ENCODE measurements around the gene B3GALT4.

The B3GALT4 gene

DNA sequence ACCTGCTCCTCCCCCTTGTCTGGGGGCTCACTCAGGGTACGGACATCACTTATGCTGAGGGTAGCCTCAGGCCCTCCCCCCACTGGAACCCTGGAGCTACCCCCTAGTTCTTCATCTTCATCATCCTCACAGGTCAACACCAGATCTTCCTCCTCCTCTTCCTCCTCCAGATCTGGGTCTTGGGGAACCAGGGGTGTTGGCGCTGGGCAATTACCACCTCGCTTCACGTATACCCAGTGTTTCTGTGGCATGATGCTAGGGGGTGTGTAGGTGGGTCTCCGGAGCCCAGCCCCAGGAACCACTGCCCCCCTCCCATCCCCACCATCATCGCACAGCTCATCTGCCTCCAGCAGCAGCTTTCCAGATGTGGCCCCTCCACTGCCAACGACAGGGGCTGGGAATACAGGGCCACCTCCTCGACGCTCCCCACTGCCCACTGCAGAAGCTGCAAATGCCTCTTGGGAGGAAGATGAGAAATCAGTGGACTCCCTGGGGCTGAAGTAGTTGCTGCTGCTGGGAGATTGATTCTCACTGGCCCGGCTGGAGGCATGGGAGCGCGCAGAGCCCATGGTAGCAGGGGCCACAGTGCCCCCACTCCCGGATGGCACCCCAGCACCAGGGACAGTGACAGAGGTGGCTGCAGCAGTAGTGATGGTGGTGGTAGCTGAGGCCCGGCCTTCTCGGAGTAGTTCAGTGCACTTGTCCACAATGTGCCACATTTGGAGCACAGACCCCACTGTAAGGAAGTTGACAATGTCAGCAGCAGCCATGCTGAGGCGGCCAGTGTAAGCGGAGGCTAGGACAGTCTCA is 39.1 kb downstream of the B3GALT4 start:
- no peak for DNase-seq (ENCODE audit: low read depth)

DNA sequence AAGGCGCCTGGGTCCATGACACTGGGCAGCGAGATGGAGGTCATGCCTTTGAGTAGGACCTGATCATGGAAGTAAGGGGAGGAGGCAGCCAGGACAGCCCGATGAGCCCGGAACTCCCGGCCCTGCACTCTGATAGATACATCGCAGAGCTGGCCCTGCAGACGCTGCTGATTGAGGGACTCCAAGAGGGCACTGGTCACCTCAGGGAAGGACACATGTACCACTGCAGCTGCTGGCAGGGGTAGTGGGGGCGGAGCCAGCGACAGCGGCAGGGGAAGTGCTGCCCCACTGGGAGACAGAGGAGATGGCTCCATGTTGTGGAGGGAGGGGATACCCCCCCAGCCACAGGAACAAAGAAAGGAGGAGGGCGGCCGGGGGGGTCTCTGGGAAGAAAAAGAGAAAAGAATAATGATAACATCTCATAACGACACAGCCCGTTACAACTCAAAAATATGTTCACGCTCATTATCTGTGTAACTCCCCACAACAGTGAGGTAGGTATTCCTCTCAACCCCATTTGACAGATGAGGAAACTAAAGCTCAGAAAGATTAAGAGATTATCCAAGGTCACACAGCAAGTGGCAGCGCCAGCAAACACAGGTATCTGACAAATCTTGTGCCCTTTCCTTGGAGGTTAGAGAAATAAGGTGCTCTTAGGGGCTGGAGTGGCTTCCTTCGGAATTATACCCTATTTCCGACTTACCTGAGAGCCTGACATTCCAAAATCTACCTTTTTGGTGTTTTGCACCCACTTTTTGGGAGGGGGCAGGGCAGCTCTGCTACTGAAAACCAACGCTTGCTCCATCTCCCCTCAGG is 39.9 kb downstream of the B3GALT4 start:
- DNase-seq (ENCODE audit: low read depth): no peak

DNA sequence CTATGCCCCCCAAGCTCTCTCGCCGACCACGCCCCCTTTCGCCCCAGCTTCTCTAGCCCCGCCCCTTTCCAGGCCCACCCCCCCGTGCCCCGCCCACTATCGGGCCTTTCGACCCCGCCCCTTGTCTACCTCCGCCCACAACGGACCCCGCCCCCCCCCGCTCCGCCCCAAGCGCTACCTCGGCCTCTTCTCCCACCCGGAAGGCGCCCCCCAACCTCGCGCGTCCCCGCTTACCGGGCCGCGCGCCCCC is 40.4 kb downstream of the B3GALT4 start:
- no peak for DNase-seq (ENCODE audit: low read depth)

DNA sequence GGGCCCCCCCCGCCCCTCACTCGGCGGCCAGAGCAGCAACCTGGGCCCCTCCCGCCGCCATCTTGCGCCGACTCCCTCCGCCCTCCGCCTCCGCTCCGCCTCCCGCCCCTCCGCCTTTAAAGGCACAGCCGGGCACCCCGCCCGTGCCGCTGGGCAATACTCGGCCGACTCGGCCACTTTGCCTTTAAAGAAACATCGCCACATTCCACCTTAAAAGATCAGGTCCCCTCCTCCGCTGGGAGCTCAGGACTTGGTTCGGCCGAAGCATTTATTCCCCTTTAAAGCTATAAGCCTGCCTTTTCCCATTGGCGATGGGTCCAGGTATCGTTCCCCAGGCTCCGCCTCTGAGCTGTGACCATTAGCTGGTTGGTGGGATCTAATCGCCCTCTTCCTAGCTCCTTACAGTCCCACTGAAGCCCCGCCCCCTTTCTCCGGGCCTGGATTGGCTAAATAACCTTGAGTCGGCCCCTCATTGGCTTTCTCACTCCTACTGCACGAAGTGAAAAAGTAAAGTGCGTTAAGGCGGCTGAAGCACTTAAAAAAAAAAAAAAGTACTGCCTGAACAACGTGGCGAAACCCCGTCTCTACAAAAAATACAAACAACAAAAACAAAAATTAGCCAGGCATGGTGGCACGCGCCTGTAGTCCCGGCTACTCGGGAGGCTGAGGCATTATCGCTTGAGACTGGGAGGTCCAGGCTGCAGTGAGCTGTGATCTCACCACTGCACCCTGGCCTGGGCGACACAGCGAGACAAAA is 40.9 kb downstream of the B3GALT4 start, which contains the start of gene ZBTB22:
TSS of gene ZBTB22 (minus strand) at position 76 of the 757 bp plus-strand sequence. CDS start 828 bp downstream, outside the sequence.
- DNase-seq (ENCODE audit: low read depth): peak; percentile 100

DNA sequence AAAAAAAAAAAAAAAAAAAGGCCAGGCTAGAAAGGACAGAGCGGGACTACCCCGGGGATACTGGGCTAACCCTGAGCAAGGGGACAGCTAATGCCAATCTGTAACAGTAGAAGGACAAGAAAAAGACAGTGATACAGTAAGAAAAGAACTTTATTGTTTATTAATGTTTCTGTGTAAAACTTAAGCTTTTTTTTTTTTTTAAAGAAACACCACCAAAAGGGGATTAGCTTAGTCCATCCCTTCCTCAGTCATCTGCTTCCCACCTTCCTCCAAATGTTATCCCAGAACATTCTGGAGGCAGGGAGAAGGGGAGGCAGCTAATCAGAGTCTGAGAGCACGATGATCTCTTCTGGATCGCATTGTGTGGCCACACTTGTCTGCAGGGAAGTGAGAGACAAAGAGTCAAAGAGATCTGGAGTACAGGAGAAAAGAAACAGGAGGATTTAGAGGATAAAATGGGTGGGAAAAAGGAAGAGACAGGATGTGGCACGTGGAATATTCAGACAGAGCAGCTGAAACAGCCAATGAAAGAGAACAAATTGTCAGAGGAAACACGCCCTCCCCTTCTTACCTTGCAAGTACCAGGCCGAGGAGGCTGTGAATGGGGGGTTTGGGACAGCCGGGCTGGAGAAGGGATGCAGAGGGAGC is 41.6 kb downstream of the B3GALT4 start:
- DNase-seq (ENCODE audit: low read depth): no peak

DNA sequence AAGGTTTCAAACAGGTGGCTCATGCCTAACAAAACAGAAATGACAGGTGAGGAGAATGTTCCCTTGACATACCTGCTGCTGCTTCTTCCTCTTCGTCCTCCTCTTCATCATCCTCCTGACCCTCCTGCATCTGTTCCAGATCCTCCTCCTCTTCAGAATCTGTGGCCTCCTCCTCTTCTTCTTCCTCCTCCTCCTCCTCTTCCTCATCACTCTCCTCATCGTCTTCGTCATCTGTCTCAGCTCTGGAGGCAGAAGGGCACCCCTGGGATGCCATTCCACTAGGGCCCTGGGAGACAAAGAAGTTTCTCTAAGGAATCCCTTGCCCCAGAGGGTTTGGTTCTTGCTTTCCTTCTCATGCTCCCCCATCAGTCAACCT is 43.0 kb downstream of the B3GALT4 start:
- no peak for DNase-seq (ENCODE audit: low read depth)

DNA sequence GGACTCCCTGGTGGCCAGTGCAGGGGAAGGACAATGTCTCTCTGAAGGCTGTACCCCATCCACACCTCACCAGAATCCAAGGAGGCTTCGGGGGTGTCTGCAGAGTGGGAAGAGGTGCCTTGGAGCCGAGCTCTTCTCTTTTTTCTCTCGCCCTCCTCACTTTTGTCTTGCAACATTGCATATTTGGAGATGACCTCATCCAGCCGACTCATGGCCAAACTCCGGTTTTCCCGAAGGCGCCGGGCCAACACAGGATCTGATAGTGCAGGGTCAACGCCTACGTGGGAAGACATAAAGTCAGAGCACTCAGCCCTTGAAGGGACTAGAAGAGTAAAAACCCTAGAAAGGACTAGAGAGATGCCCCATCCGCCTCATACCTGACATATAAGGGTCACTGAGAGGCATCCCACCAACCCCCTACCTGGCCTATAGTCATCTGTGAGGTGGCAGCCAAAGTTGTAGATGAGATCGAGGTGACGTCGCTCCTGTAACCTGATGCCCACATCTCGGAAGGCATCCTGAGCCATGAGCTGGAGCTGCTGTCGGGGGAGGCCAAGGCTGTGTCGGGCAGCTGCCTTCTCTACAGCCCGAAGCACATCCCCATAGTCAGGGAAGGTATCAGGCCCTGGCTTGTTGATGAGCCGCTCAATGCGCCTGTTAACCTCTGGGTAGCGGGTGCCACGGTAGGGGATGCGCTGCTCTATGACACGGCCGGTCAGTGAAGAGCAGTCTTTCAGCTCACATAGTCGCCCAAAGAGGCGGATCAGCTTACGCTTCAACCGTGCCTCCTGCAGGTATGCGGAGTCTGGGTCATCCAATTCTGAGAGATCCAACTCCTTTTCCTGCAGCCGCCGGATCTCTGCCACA is 43.6 kb downstream of the B3GALT4 start:
- peak; percentile 96 for DNase-seq (ENCODE audit: low read depth)

DNA sequence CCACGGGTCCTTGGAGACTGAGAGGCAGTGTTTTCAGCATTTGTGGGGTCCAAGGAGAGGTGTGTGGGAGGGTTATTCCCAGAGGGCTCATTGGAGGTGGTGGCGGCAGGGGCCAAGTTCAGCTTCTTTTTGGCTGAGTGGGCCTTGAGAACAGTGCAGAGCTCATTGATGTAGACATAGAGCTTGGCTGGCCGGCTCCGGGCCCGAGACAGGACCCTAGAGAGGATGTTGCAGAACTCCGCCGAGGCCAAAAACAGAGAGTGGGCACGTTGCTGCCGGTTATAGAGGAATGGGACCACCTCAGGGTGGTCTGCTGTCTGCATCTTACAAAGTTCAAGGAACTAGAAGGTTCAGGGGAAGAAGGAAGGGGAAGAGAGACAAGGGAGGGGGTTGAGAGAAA is 44.3 kb downstream of the B3GALT4 start:
- DNase-seq (ENCODE audit: low read depth): no peak

DNA sequence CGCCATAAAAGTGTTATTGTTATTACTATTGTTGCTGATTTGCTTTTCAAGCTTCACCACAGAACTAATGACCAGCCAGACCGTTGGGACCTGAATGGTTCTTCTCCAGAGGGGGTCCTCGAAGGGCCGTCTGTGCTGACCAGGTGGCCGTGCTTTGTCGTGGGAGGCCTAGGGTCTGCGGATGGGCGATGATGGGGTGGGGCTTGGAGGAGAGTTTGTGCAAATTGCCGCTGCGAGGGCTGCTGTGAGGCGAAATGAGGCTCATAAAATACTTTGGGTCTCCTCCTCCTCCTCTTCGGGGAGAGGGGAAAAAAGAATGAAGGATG is 46.7 kb downstream of the B3GALT4 start:
- no peak for DNase-seq (ENCODE audit: low read depth)

DNA sequence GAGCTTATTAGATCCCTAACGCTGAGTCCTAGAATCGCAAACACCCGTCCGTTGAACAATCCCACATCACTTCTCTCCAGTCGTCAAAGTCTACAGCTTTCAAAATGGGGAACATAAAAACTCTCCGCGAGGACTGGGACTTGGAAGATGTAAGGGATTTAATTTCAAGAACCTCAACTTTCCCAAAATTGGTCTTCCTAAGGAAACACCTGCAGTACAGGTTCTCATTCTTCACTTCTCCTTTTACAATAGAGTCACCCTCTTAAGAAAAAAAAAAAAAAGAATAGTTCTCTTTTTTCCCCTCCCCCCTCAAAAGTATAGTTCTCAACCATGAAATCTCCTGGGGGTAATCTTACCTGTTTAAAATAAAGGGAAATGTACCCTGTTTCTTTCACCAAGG is 47.2 kb downstream of the B3GALT4 start:
- DNase-seq (ENCODE audit: low read depth): no peak

All from EH (cell line).